Stimulated activated CD8-positive, alpha-beta memory T cell treated with anti-CD3 and anti-CD28 coated beads, Interleukin-15, amount 100 ng/mL, for 24 hours (primary cell): ENCODE results near the gene AKAP6.

Source experiments
- DNase-seq: peaks from one replicate; pipeline ENCODE4 v3.0.0-alpha.2; 2020; ENCODE audit warnings: low read depth

AKAP6 gene

GRCh38 chr14:32329146-32329545 is at the start of gene AKAP6:
Gene AKAP6 (plus strand): TSS chr14:32329298. CDS start chr14:32433494, 104,196 bp downstream.
- no peak for DNase-seq

- no peak for DNase-seq
Measured at GRCh38 chr14:32286602-32287001, 42.5 kb upstream of the AKAP6 start.

DNA sequence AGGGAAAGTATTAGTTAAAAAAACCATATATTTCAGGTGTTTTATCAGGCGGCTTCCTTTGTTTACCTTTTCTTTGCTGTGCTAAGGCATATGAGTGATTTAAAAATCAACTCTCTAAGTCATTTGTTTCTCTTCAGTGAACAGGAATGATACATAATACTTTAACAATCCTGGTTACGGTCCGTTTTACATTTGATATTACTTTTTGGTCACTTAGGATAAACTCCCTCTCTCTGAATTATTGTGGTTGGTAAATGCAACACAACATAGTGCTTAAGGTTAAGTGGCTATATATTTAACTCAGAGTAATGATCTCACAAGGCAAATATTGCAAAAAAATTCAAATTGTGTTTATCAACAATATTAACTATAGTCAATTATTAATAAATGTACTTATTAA is 32.7 kb upstream of the AKAP6 start:
- DNase-seq, result no peak

GRCh38 chr14:32298346-32298745 is 30.8 kb upstream of the AKAP6 start:
- DNase-seq, result no peak

DNA sequence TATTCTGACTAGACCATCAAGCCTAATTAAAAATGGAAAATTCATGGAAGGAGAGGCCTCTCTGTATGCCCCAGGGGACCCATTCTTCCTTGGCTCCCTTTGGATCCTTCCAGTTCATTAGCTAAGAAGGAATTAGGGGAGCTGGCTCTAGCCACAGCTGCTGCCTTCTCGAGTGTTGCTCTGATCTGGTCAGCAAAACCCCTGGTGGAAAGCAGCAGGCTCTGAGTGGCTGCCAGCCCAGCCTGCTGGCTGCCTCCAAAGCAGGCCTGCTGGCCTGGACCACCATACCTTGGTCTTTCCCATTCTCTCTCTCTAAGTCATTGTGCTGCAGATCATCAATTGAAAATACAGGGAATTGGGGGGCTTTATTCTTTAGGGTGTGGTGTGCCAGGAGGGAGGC is 29.0 kb upstream of the AKAP6 start:
- DNase-seq, result no peak

- no peak for DNase-seq
Measured at GRCh38 chr14:32303865-32304264, 25.2 kb upstream of the AKAP6 start.

DNA sequence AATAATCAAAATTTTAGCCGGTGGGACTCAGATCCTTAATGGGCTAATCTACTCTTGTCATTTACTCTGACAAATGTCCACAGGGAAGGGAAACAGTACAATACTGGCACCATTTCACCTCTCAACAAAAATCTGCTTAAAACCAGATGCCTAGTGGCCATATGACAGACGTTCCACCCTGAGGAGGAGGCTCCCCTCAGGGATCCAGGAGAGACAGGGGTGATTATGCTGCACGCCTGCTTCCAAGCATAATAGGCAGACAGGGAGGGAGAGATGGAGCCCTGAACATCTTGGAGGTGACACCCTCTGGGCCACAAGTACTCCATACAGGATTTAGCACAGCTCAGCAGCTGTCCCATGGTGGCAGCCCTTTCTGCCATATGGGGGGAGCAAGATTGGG is 24.8 kb upstream of the AKAP6 start:
- no peak for DNase-seq

DNA sequence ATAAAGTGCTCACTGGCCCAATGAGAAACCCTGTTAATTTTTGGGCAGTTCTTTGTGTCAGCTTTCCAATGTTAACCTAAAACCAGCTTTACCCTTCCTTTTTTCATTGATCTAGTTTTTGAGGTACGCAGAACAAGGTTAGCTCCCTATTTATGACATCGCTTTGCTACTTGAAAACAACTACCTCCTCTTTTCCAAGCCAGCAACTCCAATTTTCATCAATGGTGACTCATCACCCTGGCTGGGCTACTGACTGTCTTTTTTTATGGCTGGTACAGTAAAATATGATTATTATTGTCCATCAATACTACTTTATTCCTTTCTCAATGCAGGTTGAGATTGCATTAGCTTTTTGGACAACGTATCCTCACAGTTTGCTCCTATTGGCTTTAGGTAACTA is 22.5 kb upstream of the AKAP6 start:
- no peak for DNase-seq

GRCh38 chr14:32307881-32308582 is 21.1 kb upstream of the AKAP6 start:
- DNase-seq, result no peak

DNA sequence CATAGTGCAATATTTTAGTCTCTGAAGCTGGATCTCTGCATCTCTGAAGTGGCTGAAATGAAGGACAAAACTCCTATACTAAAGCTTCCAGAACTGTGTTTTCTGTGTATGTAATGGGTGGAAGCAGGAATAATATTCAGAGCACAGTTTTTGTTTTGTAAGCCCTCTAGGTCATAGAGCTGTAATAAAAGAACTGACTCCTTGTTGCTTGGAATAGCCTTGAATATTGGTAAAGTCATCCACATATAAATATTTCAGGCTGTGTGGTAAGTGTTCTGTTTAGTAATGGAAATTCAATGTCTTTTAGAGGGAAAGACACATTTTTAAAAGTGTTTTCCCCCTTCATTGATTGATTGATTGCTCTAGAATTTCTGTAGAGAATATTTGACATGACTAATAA is 18.2 kb upstream of the AKAP6 start:
- DNase-seq, result no peak

- DNase-seq, result no peak
Measured at GRCh38 chr14:32311294-32312009, 17.6 kb upstream of the AKAP6 start.

- DNase-seq, result no peak
Measured at GRCh38 chr14:32312010-32312331, 17.1 kb upstream of the AKAP6 start.

DNA sequence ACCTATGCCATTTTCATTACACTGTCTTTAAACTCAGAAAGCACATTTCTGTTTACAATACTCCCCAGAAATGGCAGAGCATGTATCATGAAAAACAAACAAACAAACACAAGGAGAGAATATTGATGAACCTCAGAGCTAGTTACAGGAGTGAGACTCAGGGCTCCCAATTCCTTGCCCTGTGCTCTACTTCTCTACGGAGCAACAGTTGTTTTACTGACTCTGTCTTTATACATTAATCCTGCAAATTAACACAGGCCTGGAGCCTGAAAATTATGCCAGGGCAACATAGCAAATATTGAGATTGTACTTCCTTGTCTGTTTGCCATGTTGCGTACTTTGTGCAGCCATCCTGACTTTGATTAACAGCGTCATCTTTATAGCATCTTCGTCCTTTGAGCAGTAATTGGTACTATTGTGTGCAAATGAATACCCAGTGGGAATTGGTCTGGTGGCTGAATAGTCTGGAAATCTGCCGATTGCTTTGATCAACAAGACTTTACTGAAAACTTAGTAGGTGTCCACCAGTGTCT is 15.2 kb upstream of the AKAP6 start:
- no peak for DNase-seq

DNA sequence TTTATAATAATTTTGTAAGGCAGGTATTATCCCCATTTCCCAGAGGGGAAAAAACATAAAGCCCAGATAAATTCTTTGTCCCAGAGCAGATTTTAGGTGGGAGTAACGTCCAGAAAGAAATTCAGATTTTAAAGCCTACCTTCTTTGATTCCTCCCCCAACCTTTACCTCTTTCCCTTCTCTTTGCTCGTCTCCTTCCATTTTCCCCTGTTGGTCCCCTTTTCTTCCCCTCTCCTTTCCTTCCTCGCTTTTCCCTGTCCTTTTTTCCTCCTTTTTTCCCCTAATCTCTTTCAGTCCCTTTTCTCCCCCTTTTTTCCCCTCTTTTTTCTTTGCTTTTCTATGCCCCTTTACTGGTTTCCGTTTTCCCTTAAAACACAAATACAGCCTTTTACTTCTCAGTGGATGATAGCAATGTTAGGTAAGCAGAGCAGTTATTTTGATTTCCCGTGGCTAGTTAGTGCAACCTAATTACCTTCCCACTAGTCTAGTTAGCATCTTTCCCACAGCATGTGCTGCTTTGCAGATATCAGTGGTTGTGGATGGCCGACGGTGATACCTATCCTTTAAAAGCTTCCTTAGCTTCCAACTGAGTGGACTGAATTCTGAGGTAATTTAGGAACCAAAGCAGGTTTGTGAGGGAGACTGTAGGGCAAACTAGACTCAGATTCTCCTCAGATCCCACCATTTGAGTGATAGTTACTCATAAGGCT is 10.9 kb upstream of the AKAP6 start:
- no peak for DNase-seq

DNA sequence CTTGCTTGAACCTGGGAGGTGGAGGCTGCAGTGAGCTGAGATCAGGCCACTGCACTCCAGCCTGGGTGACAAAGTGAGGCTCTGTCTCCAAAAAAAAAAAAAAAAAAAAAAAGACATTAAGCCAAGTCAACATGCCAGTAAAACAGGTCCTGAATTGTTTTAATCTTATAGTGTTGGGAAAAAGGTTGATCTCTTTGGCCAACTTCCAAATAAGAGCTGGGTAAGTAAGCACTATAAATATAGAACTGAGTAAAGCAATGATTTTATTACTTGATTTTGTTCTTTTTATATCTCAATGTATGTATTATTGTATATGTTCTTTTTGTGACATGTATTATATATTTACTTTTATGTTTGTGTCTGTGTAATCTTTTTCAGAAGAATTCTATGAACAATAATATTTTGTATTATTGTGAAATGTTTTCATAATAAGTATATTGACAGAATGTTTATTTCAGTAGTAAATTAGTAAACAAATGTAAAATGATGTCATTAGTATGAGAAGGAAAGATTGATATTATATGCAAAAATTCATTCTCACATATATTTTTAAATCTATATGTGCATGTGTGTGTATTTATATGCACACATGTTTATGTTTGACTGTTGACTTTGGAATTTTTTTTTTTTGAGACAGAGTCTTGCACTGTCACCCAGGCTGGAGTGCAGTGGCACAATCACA is 9.6 kb upstream of the AKAP6 start:
- DNase-seq, result no peak

DNA sequence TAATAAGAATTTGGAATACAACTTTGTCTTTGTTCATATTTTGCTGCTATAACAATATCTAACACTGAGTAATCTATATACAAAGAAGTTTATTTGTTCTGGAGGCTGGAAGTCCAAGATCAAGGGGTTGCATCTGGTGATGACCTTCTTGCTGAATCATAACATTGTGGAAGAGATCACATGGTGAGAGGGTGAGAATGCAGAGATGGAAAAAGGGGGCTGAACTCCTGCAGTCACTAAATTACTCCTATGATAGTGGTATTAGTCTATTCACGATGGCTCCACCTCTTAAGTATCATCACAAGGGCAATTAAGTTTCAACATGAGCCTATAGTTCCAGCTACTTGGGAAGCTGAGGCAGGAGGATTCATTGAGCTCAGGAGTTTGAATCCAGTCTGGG is 4.5 kb upstream of the AKAP6 start:
- no peak for DNase-seq

DNA sequence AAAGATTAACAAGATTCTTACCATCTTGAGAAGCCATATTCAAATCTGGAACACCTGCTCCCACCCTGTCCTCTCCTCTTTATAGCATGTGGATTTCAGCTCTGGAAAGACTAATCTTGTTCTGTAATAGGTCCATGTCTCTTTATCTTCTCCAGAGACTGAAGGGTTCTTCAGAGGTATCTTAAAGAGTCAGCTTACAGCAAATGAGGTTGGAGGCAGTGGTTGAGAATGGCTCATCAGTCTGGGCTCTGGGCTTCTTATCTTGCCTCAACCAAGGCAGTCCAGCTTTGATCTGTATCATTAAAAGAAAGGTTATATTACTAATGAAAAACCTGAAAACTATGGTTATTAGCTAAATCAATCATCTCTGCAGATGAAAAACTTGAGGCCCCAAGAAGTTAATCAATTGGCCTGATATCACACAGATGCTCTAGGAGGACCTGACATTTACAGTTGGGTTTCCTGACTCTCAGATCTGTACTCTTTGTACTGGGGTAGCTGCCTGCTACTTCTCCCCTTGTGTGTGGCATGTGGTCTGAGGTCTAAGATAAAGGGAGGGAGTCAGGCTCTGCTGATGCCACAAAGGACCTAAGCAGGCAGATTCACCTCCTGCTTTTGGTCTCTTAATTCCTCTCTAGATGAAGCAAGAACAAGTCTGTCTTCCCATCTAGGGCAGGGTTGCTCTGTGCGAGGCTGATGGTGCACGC is 1.7 kb upstream of the AKAP6 start:
- DNase-seq, result no peak

- DNase-seq, result no peak
Measured at GRCh38 chr14:32329690-32330285, 690 bp downstream of the AKAP6 start.

GRCh38 chr14:32330351-32331111 is 1.4 kb downstream of the AKAP6 start:
- no peak for DNase-seq

DNA sequence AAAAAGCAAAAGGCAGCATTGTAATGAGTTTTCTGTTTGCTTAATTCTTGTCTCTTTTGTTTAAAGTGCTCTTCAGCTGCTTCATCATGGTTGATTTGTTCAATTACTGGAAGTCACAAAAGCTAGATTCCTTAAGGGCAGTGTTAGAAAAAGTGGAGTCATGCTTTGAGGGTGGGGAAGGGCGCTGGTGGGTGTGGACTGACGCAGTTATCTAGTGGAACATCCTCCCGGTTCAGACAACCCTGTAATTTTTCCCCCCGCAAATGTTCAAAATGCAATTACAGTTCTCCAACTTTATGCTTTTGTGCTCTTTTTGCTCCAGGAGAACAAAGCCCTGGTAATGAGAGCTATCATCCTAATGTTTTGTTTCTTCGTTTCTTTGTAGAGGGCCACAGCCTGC is 2.1 kb downstream of the AKAP6 start:
- DNase-seq, result no peak
